GM12865 (cell line): ENCODE data around the gene TNFAIP6.
"Not testable (repeated sequence)": the region's sequence is repeated elsewhere in the genome, so short reads cannot be mapped to it uniquely, and the experiment has no call there.

Experiments
- DNase-seq: peaks from one replicate; pipeline ENCODE4 v3.0.0; 2010; ENCODE audit warnings: low read depth
- H3K4me3 ChIP-seq: 2 replicates; pipeline ENCODE4 v1.5.1; 2011; ENCODE audit warnings: mild to moderate bottlenecking, low read depth, low read length, control low read depth
- TF ChIP-seq, protein P1 (sequence below): IDR thresholded peaks from 2 replicates; pipeline ENCODE4 v1.5.1; 2011; ENCODE audit warnings: low read length, control low read depth, low read depth, inconsistent platforms; ENCODE audit not compliant: insufficient read depth; ENCODE audit errors: missing control alignments

TNFAIP6 gene

GRCh38 chr2:151409601-151410484 lies 52.5 kb downstream of the TNFAIP6 start, which contains the start of gene RIF1:
Gene RIF1, plus strand, starts transcription at chr2:151409902. Its CDS starts 522 bp downstream, at chr2:151410424.
- DNase-seq = peak; percentile 90
- TF ChIP-seq, protein P1, sequence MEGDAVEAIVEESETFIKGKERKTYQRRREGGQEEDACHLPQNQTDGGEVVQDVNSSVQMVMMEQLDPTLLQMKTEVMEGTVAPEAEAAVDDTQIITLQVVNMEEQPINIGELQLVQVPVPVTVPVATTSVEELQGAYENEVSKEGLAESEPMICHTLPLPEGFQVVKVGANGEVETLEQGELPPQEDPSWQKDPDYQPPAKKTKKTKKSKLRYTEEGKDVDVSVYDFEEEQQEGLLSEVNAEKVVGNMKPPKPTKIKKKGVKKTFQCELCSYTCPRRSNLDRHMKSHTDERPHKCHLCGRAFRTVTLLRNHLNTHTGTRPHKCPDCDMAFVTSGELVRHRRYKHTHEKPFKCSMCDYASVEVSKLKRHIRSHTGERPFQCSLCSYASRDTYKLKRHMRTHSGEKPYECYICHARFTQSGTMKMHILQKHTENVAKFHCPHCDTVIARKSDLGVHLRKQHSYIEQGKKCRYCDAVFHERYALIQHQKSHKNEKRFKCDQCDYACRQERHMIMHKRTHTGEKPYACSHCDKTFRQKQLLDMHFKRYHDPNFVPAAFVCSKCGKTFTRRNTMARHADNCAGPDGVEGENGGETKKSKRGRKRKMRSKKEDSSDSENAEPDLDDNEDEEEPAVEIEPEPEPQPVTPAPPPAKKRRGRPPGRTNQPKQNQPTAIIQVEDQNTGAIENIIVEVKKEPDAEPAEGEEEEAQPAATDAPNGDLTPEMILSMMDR = peak; percentile 70
- peak within 1 kb of the TSS; percentile 93 for H3K4me3 ChIP-seq

DNA sequence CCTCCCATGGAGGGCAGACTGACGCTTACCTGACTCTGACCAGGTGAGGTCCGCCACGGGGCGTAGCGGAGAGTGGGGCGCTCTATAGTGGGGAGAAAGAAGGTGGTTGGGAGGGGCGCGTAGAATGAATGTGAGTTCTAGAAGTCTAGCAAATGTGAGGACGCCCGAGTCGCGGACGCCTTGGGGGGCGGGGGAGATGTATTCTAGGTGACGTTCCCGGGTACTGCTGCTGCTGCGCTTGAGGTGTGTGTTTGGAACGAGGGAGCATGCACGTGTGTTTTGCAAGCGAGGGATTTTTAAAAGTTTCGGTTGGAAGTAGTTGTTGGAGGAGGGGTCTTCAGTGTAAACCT lies 53.1 kb downstream of the TNFAIP6 start:
- TF ChIP-seq, protein P1 = no peak
- peak overlapping the region; percentile 93 for H3K4me3 ChIP-seq
- DNase-seq = no peak

- TF ChIP-seq, protein P1 = no peak
- DNase-seq = no peak
- H3K4me3 ChIP-seq = no peak overlapping the region
These were observed 60.3 kb downstream of the TNFAIP6 start for GRCh38 chr2:151417650-151418049.

DNA sequence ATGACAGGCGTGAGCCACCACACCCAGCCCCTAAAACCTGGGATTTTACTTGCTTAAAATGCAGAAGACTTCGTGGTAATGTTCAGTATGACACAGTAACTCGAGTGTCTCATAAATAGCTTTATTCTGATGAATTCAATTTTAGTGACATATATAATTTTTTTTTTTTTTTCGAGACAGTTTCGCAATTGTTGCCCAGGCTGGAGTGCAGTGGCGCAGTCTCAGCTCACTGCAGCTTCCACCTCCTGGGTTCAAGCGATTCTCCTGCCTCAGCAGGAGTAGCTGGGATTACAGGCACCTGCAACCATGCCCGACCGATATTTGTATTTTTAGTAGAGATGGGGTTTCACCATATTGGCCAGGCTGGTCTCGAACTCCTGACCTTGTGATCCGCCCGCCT lies 64.3 kb downstream of the TNFAIP6 start:
- H3K4me3 ChIP-seq, DNase-seq: not testable (repeated sequence)

GRCh38 chr2:151422917-151423439 lies 65.6 kb downstream of the TNFAIP6 start:
- TF ChIP-seq, protein P1 = no peak
- DNase-seq = peak; percentile 64

GRCh38 chr2:151423760-151424159 lies 66.4 kb downstream of the TNFAIP6 start:
- H3K4me3 ChIP-seq = no peak overlapping the region
- DNase-seq = no peak
- TF ChIP-seq, protein P1 = no peak

More at GRCh38 chr2:151422917-151423439, 65.6 kb downstream of the TNFAIP6 start:
- no peak overlapping the region for H3K4me3 ChIP-seq
